Left lung (tissue), 10 donors: ENCODE results near the gene SNED1. TPM values are rescaled to one million over a fixed set of nuclear protein-coding genes. Genes with fewer than 3 reads are reported as not detected.

ENCODE experiments used
- ATAC-seq: fragments of 200-7000 bp; cut with Tn5 transposase; one replicate; pipeline ENCODE4 v1.9.1; 2020; ENCODE audit warnings: moderate library complexity
- DNase-seq, 4 donors: peaks; one replicate each; pipeline ENCODE4 v3.0.0-alpha.2; 2013 to 2020
- H3K27ac ChIP-seq, 2 donors: fragments of 200-600 bp; sonication (generic) in 1 of 2; one replicate each; pipeline versions ENCODE4 v1.5.0 to v1.8.0; 2020 to 2021
- H3K27me3 ChIP-seq, 2 donors: fragments of 200-600 bp; sonication (generic) in 1 of 2; one replicate each; pipeline versions ENCODE4 v1.5.0 to v1.8.0; 2020 to 2021
- H3K36me3 ChIP-seq, 2 donors: fragments of 200-600 bp; sonication (generic) in 1 of 2; one replicate each; pipeline versions ENCODE4 v1.5.0 to v1.8.0; 2020 to 2021
- H3K4me1 ChIP-seq, 2 donors: fragments of 200-600 bp; one replicate each; pipeline ENCODE4 v1.8.0; 2021
- H3K4me3 ChIP-seq, 2 donors: fragments of 200-600 bp; sonication (generic) in 1 of 2; one replicate each; pipeline versions ENCODE4 v1.5.0 to v1.8.0; 2020 to 2021; ENCODE audit warnings: mild to moderate bottlenecking in 1 of 2
- H3K9me3 ChIP-seq, 2 donors: fragments of 200-600 bp; sonication (generic) in 1 of 2; one replicate each; pipeline versions ENCODE4 v1.5.0 to v1.8.0; 2020 to 2021
- intact Hi-C, 2 donors: fragments of 100-400 bp; cut with DNase I; formaldehyde crosslinking; loops; one replicate each; pipeline versions ENCODE4 v1.11.2 to v1.14.2; 2022
- polyA plus RNA-seq, 6 donors: library from polyadenylated mRNA; unstranded; fragments of 120-200 nt; gene quantifications; one replicate each; pipeline ENCODE4 v1.2.1, GENCODE V29; 2013; ENCODE audit not compliant: insufficient read length in 6 of 6
- total RNA-seq, 2 donors: library from RNA; stranded (reverse); fragmentation: NEBNext Ultra II Directional; extraction: Animal tissue kit (Norgen Biotek cat#: 25700); gene quantifications; one replicate each; pipeline ENCODE4 v1.2.1, GENCODE V29; 2021
- TF ChIP-seq, protein P1 (sequence below), 2 donors: fragments of 200-600 bp; sonication (generic) in 1 of 2; IDR thresholded peaks; one replicate each; pipeline versions ENCODE4 v1.5.0 to v1.8.0; 2021; ENCODE audit warnings: antibody characterized with exemption in 2 of 2
- donor health status: DM: no; HTN: yes; CAD: no.
- donor health status: DM: no; HTN: no; CAD: no.

Gene SNED1
- total and polyA plus RNA-seq, 8 donors: 36.4 to 81.0 (median 54.7) TPM

DNA sequence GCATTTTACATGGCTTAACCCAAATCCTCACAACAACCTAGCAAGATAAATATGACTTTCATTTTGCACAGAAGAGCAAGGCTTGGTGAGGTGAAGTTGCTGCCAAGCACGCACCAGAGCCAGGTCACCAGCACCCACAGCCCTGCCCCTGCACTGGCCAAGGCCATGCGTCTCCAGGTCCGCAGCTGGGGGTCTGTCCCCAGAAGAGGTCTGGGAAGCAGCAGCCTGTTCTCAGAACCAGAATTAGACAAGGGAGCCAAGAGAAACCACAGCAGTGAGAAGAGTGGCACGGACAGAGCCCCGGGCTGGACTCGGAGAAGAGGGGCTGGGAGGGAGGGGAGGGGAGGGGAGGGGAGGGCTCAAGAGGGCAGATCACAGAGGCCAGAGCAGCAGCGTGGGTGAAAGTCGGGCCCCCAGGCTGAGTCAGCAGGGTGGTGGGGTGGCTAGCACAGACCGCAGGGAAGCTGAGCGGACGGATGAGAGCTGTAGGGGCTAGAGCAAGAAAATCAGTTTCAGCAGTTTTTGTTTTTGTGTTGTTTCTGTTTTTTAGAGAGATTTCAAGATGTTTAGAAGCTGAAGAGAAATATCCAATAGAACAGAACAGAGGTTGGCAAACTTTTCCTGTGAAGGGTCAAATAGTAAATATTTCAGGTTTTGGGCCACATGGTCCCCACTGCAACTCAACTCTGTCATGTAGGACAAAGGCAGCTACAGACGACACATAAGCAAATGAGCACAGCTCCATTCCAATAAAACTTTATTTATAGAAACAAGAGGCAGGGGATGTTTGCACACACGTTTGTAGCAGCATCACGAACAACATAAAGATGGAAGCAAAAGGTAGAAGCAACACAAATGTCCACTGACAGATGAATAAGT is 111.0 kb downstream of the SNED1 start:
- H3K27me3 ChIP-seq: no peaks in the 10 kb centered on the region
- peaks cover 0 to 6% of the 10 kb centered on the region in 2 donors for H3K36me3 ChIP-seq
- TF ChIP-seq, protein P1, sequence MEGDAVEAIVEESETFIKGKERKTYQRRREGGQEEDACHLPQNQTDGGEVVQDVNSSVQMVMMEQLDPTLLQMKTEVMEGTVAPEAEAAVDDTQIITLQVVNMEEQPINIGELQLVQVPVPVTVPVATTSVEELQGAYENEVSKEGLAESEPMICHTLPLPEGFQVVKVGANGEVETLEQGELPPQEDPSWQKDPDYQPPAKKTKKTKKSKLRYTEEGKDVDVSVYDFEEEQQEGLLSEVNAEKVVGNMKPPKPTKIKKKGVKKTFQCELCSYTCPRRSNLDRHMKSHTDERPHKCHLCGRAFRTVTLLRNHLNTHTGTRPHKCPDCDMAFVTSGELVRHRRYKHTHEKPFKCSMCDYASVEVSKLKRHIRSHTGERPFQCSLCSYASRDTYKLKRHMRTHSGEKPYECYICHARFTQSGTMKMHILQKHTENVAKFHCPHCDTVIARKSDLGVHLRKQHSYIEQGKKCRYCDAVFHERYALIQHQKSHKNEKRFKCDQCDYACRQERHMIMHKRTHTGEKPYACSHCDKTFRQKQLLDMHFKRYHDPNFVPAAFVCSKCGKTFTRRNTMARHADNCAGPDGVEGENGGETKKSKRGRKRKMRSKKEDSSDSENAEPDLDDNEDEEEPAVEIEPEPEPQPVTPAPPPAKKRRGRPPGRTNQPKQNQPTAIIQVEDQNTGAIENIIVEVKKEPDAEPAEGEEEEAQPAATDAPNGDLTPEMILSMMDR (IDR thresholded peaks at IDR 0.05): no peak
- H3K9me3 ChIP-seq: no peaks in the 10 kb centered on the region
- H3K27ac ChIP-seq: peak overlapping the region in 1 of 2 donors; percentile 25
- ATAC-seq (no peak), DNase-seq (no peak)
- intact Hi-C loops: no loop called here
- no peak overlapping the region for H3K4me3 ChIP-seq
- H3K4me1 ChIP-seq: no peaks in the 10 kb centered on the region

DNA sequence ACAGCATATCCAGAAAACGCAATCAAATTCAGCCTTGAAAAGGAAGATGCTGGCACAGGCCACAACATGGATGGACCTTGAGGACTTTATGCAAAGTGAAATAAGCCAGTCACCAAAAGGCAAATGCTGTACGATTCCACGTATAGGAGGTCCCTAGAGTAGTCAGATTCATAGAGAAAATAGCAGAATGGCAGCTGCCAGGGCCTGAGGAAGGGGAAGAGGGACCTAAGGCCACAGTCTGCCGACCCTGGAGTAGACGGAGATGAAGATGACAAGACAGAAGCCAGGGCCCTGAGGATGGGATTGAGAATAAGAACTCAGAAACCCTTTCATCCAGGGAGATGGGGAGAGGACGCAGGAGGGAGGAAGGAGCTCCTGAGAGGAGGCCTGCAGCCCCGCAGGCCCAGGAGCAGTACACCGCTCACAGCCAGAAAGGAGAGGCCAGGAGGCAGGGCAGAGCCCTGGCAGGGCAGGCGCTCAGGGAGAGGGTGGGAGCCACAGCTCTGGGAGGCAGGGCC is 111.7 kb downstream of the SNED1 start:
- H3K9me3 ChIP-seq: no peaks in the 10 kb centered on the region
- no peaks in the 10 kb centered on the region for H3K27me3 ChIP-seq
- no peak overlapping the region for H3K4me3 ChIP-seq
- TF ChIP-seq, protein P1 (IDR thresholded peaks at IDR 0.05): no peak
- DNase-seq (no peak), ATAC-seq (no peak)
- intact Hi-C loops: no loop called here
- peaks cover 0 to 6% of the 10 kb centered on the region in 2 donors for H3K36me3 ChIP-seq
- H3K4me1 ChIP-seq: no peaks in the 10 kb centered on the region
- no peak overlapping the region for H3K27ac ChIP-seq

DNA sequence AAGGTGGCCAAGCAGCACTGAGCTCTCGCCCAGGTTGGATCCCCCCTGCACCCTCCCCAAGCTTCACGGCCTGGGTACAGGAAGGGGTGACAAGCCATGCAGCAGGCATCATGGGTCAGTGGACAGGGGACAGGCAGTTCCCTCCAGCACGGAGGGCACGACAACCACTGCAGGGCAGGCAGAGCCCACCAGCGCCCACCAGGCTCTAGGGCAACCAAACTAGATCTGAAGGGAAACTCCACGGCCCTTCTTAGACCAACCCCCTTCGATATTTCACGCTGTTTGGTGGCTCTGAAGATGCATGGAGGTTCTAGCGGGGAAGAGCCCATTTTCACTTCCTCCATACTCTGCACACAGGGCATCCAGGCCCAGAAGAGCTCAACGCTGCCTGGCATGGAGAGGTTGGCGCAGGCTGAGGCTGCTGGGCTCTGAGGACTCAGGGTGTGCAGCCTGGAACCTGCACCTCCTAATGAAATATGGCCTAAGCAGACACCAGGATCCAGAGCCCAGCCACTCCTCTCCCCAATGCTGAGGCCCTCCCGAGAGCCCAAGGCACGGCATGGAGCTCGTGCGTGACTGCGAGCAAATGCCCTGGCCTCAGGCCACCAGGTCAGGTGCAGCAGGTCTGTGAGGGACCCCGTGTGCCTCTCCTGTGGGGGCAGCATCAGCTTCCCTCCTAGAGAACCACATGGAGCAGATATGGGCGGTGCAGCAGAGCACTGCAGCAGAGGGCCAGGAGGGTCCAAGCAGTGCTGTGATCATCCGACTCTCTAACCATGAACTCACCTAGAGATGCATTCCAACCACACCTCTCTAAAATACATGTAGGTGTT is 112.4 kb downstream of the SNED1 start:
- Histone ChIP-seq H3K27me3 (no peaks in the 10 kb centered on the region), H3K4me3 (no peak overlapping the region), H3K27ac (no peak overlapping the region), H3K4me1 (no peaks in the 10 kb centered on the region), H3K9me3 (no peaks in the 10 kb centered on the region), H3K36me3 (peaks cover 0 to 6% of the 10 kb centered on the region in 2 donors)
- intact Hi-C loops: no loop called here
- ATAC-seq: no peak
- no peak for DNase-seq
- TF ChIP-seq, protein P1 (IDR thresholded peaks at IDR 0.05): no peak

DNA sequence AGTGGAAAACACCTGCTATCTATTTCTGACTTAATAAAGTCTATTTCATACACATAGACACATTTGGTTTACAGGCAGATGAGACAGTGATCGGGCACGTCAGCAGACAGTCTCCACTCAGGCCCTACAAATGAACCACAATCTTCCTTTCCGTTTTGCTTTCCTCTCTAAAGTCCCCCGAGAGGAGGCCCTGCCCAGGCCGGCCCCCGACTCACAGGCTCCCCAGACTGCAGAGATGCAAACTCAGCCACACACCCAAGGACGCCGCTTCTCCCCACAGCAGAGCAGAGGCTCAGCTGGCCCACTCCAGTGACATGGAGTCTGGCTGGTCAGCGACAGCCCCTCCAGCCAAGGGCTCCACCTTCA is 113.0 kb downstream of the SNED1 start:
- intact Hi-C loops: no loop called here
- Histone ChIP-seq H3K27me3 (no peaks in the 10 kb centered on the region), H3K27ac (no peak overlapping the region), H3K4me1 (no peaks in the 10 kb centered on the region), H3K36me3 (peaks cover 0 to 6% of the 10 kb centered on the region in 2 donors), H3K9me3 (no peaks in the 10 kb centered on the region), H3K4me3 (no peak overlapping the region)
- DNase-seq (no peak), ATAC-seq (no peak)
- TF ChIP-seq, protein P1 (IDR thresholded peaks at IDR 0.05): no peak

DNA sequence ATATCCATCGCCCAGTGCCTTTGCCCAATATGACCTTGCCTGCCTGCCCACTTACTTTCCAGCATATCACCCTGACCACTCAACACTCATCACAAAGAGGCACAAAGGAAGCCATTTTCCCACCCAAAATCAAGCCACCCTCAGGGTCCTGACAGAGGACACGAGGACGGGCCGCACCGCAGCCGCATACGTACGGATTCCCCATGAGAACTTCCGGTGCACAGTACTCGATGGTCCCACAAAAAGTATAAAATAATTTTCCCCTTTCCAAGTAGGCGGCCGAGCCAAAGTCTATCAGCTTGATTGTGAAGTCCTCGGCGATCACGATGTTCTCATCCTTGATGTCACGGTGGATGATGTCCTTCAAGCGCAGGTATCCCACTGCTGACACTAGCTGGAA is 113.6 kb downstream of the SNED1 start:
- Histone ChIP-seq H3K4me1 (no peaks in the 10 kb centered on the region), H3K4me3 (no peak overlapping the region), H3K36me3 (peaks cover 0 to 6% of the 10 kb centered on the region in 2 donors), H3K9me3 (no peaks in the 10 kb centered on the region), H3K27me3 (no peaks in the 10 kb centered on the region), H3K27ac (no peak overlapping the region)
- ATAC-seq (no peak), DNase-seq (no peak)
- intact Hi-C loops: no loop called here
- TF ChIP-seq, protein P1 (IDR thresholded peaks at IDR 0.05): no peak
